Cardiac fibroblast (primary cell): ENCODE measurements around the gene NRXN3.

Experiments
- DNase-seq, 2 donors: peaks; one replicate each; pipeline versions ENCODE4 v3.0.0 to v3.0.0-alpha.2; 2010; ENCODE audit warnings: low read depth in 2 of 2
- H3K4me3 ChIP-seq, 2 donors: replicated peaks in 1 of 2; 1 replicate in 1 of 2; 2 replicates in 1 of 2; pipeline ENCODE4 v1.5.1; 2011; ENCODE audit warnings: low read depth in 2 of 2, low read length in 2 of 2, mild to moderate bottlenecking in 2 of 2, moderate library complexity in 1 of 2
- TF ChIP-seq, protein P1 (sequence below): IDR thresholded peaks from one replicate; pipeline ENCODE4 v1.5.1; 2011; ENCODE audit warnings: low read depth, mild to moderate bottlenecking, low read length, inconsistent platforms

The NRXN3 gene

GRCh38 chr14:79581912-79582576 lies 1411.9 kb downstream of the NRXN3 start:
- peak in 1 of 2 donors; percentile 69 for DNase-seq
- TF ChIP-seq, protein P1, sequence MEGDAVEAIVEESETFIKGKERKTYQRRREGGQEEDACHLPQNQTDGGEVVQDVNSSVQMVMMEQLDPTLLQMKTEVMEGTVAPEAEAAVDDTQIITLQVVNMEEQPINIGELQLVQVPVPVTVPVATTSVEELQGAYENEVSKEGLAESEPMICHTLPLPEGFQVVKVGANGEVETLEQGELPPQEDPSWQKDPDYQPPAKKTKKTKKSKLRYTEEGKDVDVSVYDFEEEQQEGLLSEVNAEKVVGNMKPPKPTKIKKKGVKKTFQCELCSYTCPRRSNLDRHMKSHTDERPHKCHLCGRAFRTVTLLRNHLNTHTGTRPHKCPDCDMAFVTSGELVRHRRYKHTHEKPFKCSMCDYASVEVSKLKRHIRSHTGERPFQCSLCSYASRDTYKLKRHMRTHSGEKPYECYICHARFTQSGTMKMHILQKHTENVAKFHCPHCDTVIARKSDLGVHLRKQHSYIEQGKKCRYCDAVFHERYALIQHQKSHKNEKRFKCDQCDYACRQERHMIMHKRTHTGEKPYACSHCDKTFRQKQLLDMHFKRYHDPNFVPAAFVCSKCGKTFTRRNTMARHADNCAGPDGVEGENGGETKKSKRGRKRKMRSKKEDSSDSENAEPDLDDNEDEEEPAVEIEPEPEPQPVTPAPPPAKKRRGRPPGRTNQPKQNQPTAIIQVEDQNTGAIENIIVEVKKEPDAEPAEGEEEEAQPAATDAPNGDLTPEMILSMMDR = no peak
- no peak overlapping the region for H3K4me3 ChIP-seq

DNA sequence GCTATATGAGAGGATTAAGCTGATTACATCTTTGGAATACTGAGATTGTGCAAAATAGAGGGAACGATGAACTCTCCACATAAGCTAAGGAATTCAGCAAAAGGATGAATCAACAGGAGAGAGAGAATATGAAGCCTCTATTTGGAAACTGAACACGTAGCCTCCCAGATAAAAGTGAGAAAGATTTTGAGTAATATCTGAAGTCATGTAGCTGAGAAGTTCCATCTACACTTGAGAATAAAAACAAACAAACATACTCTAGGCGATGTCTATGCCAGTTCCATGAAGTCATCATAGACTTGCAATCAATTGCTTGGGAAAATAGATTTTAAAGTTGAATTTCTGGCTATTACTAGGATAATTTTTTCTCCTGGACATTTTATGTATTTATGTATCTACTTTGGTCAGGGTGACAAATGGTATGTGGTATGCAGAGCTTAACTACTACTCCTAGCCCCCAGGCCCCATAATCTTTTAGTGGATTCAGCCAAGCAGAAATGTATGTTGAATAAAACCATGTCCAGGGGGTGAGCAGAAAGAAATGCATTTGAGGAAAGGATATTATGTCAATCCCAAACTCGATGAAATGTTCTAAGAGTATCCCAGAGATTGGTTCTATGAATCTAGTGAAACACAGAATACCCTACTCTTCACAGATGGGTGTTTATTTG lies 1413.7 kb downstream of the NRXN3 start:
- TF ChIP-seq, protein P1 = no peak
- no peak overlapping the region for H3K4me3 ChIP-seq
- DNase-seq = peak; percentile 55 to 88

GRCh38 chr14:79584679-79585078 lies 1414.5 kb downstream of the NRXN3 start:
- no peak overlapping the region for H3K4me3 ChIP-seq
- TF ChIP-seq, protein P1 = peak; percentile 25
- peak; percentile 67 to 92 for DNase-seq

- TF ChIP-seq, protein P1 = no peak
- DNase-seq = peak; percentile 60 to 67
- no peak overlapping the region for H3K4me3 ChIP-seq
Observed at GRCh38 chr14:79585845-79586244, 1415.7 kb downstream of the NRXN3 start.

- TF ChIP-seq, protein P1 = no peak
- no peak overlapping the region for H3K4me3 ChIP-seq
- DNase-seq = no peak
Observed at GRCh38 chr14:79586416-79586815, 1416.2 kb downstream of the NRXN3 start.

DNA sequence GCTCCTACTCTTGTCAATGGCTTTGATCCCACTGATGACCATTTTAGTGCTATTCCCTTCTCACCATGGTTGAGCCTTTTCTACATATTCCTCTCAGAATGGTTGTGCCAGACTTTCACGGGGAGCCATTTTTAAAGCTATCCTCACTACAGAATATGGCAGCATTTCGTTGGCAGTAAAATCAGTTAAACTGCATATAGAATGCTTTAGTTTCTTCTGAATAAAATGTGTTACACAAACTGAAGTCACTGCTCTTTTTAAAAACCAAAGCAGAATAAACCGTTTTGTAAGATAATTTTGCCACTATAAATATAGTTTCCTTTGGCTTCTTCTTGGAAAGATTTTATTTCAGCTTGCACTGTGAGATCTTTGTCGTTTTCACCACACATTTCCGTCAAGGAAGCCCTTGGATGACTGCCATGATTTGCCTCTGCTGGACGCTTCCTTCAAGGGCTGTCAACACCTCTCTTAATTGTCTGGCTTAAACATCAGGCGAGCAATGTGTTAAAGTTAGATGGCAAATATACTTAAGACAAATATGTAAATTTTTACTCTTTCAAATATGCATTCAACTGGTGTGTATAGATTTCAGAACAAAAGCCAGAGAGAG lies 1416.9 kb downstream of the NRXN3 start:
- DNase-seq = peak in 1 of 2 donors; percentile 72
- TF ChIP-seq, protein P1 = no peak
- H3K4me3 ChIP-seq = no peak overlapping the region
